Gastrocnemius medialis (tissue), 4 donors: Measurements from ENCODE around the gene TEP1.

Source experiments
- POLR2A ChIP-seq, 2 donors: fragments of 450-650 bp; IDR thresholded peaks; one replicate each; pipeline ENCODE4 v1.6.1; 2017; ENCODE audit warnings: antibody characterized with exemption in 2 of 2, mild to moderate bottlenecking in 2 of 2, moderate library complexity in 2 of 2
- TF ChIP-seq, protein P1 (sequence below), 5 experiments: fragments of 450-650 bp in 3 of 5; fragments of 200-600 bp in 2 of 5; sonication (generic) in 2 of 5; IDR thresholded peaks in 4 of 5; conservative IDR thresholded peaks in 1 of 5; 1 replicate in 4 of 5; 2 replicates in 1 of 5; pipeline ENCODE4 v1.5.1; 2016 to 2019; ENCODE audit warnings: antibody characterized with exemption in 5 of 5, mild to moderate bottlenecking in 3 of 5, moderate library complexity in 3 of 5

DNA sequence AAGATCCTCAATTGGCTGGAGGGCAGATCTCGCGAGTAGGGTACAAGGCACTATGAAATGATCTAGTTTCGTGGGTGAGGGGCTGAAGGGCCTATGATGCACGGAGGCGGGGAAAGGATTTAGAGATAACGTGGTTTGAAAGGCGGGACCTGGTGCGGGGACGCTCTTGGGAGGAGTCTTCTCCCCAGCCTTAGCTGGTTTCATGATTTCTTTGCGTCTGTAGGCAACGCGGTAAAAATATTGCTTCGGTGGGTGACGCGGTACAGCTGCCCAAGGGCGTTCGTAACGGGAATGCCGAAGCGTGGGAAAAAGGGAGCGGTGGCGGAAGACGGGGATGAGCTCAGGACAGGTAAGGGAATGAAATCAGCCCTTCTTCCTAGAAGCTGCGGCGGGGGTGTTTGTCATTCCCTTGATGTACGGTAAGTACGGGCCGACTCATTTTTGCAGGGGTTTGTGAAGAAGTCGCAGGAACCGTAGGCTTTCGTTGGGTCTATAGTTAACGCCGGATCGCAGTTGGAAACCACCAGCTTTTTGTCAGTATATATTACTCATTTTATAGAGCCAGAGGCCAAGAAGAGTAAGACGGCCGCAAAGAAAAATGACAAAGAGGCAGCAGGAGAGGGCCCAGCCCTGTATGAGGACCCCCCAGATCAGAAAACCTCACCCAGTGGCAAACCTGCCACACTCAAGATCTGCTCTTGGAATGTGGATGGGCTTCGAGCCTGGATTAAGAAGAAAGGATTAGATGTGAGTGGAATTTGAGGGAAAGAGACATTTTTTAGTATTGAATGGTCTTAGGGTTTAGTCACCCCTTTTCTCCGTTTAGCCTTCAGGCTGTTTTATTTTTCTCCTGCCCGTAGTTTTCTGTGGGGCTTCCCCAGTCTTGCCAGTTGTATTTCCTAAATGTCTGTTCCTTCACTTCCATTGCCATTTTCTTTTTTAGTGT lies 42.3 kb upstream of the TEP1 start:
- TF ChIP-seq POLR2A (IDR thresholded peaks at IDR 0.05): no peak
- TF ChIP-seq, protein P1, sequence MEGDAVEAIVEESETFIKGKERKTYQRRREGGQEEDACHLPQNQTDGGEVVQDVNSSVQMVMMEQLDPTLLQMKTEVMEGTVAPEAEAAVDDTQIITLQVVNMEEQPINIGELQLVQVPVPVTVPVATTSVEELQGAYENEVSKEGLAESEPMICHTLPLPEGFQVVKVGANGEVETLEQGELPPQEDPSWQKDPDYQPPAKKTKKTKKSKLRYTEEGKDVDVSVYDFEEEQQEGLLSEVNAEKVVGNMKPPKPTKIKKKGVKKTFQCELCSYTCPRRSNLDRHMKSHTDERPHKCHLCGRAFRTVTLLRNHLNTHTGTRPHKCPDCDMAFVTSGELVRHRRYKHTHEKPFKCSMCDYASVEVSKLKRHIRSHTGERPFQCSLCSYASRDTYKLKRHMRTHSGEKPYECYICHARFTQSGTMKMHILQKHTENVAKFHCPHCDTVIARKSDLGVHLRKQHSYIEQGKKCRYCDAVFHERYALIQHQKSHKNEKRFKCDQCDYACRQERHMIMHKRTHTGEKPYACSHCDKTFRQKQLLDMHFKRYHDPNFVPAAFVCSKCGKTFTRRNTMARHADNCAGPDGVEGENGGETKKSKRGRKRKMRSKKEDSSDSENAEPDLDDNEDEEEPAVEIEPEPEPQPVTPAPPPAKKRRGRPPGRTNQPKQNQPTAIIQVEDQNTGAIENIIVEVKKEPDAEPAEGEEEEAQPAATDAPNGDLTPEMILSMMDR (IDR thresholded peaks at IDR 0.05 in 4 of 5, conservative IDR thresholded peaks at IDR 0.05 in 1 of 5): no peak
